ENCODE measurements around the gene SNX33.
"Not testable (repeated sequence)": the region's sequence is repeated elsewhere in the genome, so short reads cannot be mapped to it uniquely, and the experiment has no call there.

SNX33 gene

DNA sequence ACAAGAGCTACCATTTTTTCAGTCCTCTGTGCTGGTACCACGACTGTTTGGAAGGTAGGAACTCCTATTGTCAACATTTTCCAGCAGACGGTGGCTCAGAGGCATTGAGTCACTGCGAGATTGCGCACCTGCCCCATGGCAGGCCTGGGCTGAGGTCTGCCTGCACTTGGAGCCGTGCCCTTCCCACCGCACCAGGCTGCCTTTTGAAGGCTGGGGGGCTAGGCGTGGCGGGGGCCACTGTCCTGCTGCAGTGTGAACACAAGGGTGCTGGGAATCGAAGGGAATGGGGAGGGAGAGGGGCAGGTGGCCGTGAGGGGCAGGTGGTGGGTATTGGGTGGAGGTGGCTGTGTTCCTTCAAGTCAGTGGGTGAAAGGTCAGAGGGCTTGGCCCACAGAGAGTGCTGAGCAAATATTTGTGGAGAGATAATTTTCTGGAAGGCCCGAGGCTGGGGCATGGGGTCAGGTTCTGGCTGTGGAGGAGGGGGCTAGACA is 16.3 kb downstream of the SNX33 start:
- H3K9me3 Mint-ChIP-seq: no peaks in the 10 kb centered on the region
- no peak overlapping the region for H3K27ac Mint-ChIP-seq
- H3K4me3 Mint-ChIP-seq: no peak overlapping the region
- peaks cover 5% of the 10 kb centered on the region for H3K4me1 Mint-ChIP-seq (ENCODE audit: low read depth)
- H3K27me3 Mint-ChIP-seq (ENCODE audit: low read depth): no peaks in the 10 kb centered on the region
- no peaks in the 10 kb centered on the region for H3K36me3 Mint-ChIP-seq (ENCODE audit: low read depth)

DNA sequence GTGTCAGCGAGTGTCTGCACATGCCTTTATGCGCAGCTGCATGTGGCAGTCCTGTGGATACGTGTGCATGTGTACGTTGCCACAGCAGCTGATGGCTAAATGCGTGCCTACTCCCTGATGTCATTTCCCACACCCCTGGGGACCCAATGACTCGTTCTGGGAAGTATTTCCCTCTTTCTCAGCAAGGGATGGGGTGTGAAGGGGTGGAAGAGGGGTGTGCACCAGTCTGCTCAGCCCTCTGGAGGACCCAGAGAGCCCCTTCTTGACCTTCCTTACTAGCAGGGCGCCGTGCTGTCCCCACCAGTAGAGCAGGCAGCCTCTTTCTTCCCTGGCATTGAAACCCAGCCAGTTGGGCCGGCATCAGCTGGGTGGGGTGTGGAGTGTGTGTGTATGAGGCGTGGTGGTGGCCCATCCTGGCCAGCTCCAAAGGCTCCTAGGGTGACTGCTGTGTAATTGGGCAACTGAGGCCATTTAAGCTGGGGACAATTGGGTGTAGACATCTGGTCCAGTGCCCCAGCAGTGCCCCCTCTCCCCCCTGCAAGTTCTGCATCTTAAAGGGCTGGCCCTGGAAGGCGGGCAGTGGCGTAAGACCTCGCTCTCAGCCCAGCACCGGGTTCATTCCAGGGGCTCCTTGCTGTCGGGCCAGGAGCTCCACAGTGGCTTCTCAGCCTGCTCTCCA is 19.2 kb downstream of the SNX33 start:
- Mint-ChIP-seq H3K27me3 (ENCODE audit: low read depth) (no peaks in the 10 kb centered on the region), H3K36me3 (ENCODE audit: low read depth) (no peaks in the 10 kb centered on the region), H3K4me3 (no peak overlapping the region), H3K27ac (no peak overlapping the region), H3K9me3 (no peaks in the 10 kb centered on the region), H3K4me1 (ENCODE audit: low read depth) (peaks cover 5% of the 10 kb centered on the region)

DNA sequence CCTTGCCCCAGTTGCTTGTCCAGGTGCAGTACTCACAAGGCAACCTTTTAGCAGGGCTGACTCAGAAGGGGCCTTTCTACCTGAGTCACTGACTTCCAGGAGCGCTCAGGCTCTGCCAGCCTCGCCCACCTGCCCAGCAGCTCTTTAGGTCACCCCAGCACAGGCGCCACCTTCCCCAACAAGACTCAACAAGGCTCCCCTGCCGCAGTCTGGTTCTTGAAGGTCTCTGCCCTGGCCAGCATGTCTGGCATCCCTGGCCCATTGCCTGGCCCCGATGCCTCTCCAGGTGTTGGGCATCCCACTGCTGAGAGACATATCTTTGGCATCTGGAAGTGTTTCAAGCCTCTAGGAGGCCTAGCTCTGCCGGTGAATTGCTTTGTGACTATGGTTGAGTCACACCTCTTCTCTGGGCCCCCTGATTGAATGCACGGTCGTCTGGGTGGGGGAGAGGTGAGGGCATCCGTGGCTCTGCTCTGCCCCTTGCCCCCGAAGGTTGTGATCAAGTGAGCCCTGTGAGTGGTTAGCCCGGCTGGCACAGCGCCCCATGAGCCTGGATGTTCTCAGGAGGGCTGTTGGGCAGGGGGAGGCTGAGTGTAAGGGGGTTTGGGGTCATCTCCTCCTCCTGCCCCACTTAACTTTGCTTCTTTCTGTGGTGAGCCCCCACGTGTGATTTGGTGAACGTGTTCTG is 21.6 kb downstream of the SNX33 start:
- Mint-ChIP-seq H3K4me3 (no peak overlapping the region), H3K36me3 (ENCODE audit: low read depth) (no peaks in the 10 kb centered on the region), H3K27ac (no peak overlapping the region), H3K9me3 (no peaks in the 10 kb centered on the region), H3K27me3 (ENCODE audit: low read depth) (no peaks in the 10 kb centered on the region), H3K4me1 (ENCODE audit: low read depth) (peaks cover 5% of the 10 kb centered on the region)

DNA sequence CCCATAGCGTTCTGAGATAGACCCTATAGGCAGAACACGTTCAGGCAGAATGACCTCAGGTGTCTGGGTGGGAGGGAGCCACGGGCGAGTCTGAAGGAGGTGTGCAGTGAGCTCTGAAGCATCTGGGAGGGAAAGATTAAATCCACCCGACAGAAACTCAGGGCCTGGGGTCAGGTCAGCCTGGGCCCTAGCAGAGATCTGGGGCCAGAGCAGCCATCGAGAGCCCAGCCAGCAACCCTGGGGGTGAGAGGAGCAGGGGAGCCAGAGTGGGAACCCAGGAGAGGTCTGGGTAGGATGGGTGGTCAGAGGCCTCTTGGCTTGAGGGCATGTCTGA is 22.1 kb downstream of the SNX33 start:
- peaks cover 5% of the 10 kb centered on the region for H3K4me1 Mint-ChIP-seq (ENCODE audit: low read depth)
- H3K27me3 Mint-ChIP-seq (ENCODE audit: low read depth): no peaks in the 10 kb centered on the region
- H3K9me3 Mint-ChIP-seq: no peaks in the 10 kb centered on the region
- H3K4me3 Mint-ChIP-seq: no peak overlapping the region
- no peak overlapping the region for H3K27ac Mint-ChIP-seq
- no peaks in the 10 kb centered on the region for H3K36me3 Mint-ChIP-seq (ENCODE audit: low read depth)

DNA sequence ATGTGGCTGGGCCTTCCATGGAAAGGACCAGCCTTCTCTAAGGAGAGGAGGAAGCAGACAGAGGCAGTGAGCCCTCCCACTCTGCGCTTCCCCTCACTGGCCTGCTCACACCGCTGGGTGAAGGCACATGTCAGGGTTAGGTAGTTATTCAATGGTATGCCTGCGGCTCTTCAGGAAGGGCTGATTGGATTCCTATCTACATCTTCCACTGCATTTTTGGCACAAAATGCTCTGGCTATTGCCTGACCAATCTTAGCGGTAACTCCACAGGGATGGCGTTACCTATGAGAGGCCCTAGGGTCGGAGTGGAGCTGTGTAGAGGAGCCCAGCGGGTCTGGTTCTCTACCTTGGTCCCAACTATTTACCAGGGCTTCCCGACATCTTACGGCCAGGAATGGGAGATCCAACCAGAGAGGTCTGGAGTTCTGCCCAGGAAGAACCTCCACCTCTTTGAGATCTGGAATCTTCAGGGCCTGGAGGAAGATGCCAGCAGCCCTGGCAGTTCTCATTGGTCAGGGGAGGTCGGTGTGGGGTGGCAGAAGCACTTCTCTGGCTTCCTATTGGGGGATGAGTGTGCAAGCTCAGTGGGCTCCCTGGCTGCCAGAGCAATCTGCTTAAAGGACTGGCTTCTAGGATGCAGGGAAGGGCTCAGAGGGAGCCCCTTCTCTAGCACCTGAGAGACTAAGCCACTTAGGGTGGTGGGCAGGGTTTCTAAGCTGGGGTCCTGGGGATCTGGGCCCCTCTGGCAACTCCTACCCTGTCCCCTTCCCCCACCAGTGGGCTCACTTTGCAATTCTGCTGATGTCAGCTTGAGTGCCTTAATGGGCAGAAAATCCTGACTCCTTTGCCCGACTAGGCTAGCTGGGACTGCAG is 24.3 kb downstream of the SNX33 start:
- Mint-ChIP-seq H3K4me1 (ENCODE audit: low read depth) (no peaks in the 10 kb centered on the region), H3K4me3 (no peak overlapping the region)

DNA sequence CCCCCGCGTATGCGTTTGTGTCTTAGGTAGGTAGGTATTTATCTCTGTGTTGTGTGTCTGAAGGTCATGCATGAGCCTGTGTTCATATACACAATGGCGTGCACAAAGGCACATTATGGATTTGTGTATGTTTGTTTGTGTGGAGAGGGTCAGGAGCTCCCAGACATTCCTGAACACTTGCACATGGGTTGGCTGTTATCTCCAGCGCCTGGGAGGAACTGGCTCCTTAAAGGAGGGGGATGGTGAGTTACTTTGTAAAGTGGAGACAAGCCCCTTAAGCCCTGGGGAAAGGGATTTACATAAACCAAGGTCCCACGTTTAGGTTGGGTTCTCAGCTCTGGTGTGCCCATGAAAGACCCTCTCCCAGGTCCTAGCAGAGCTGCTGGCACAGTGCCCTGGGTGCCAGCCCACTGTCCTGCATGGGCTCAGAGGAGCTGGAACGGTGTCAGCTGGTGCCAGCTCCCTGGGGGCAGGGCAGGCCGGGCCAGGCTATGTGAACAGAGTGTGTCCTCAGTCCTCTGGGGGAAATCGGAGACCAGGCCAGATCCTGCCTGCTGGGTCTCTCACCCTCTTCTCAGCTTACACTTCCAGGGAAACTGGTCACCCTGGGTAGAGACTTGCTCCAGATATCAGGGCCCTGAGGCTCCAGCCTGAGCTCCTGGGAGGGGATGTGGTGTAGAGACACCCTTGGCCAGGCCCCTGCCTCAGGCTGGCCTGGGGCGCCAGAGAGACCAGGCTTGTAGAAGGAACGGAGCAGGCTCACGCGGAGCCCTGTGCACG is 25.1 kb downstream of the SNX33 start:
- no peaks in the 10 kb centered on the region for H3K9me3 Mint-ChIP-seq
- no peak overlapping the region for H3K27ac Mint-ChIP-seq
- H3K4me1 Mint-ChIP-seq (ENCODE audit: low read depth): no peaks in the 10 kb centered on the region
- H3K4me3 Mint-ChIP-seq: no peak overlapping the region
- H3K27me3 Mint-ChIP-seq (ENCODE audit: low read depth): no peaks in the 10 kb centered on the region
- no peaks in the 10 kb centered on the region for H3K36me3 Mint-ChIP-seq (ENCODE audit: low read depth)

More for the DNA sequence above, 24.3 kb downstream of the SNX33 start:
- Mint-ChIP-seq H3K36me3 (ENCODE audit: low read depth) (no peaks in the 10 kb centered on the region), H3K9me3 (no peaks in the 10 kb centered on the region), H3K27me3 (ENCODE audit: low read depth) (no peaks in the 10 kb centered on the region), H3K27ac (no peak overlapping the region)

DNA sequence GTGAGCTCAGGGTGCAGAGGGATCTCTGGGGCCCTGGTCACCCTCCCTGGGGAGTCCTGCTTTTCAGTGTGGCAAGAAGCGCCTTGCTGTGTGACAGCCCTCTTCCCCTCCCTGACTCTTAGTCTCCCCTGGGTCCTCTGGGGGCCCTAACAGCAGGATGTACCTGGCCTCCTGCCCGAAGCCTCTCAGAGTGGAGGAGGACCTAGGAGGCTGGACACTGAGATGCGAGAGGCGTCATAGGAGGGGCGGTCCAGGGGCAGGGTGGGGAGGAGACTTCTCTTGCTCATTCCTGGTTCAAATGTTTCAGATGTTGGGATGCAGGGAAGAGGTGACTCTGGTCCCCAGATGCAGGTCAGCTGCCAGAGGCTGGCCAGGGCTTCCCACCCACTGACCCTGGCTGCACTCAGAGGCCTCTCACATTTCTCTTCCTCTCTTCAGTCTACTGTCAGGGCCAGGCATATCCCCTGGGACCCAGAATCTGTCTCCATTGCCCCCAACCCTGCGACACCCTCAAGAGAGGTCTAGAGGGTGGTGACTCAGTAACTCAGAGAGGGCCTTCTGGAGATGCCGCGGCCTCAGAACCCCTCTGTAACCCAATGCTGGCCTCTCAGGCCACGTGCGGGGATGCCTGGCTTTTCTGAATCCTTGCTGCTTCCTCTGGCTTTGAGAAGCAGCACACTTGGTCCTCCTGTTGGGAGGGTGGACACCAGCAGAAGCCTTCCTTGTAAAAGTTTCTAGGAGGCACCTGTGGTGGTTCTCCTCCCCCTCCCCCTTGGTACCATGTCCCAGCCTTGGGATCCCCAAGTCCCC is 25.9 kb downstream of the SNX33 start:
- H3K36me3 Mint-ChIP-seq (ENCODE audit: low read depth): no peaks in the 10 kb centered on the region
- no peaks in the 10 kb centered on the region for H3K9me3 Mint-ChIP-seq
- H3K27ac Mint-ChIP-seq: no peak overlapping the region
- no peak overlapping the region for H3K4me3 Mint-ChIP-seq
- peaks cover under 1% of the 10 kb centered on the region for H3K27me3 Mint-ChIP-seq (ENCODE audit: low read depth)
- no peaks in the 10 kb centered on the region for H3K4me1 Mint-ChIP-seq (ENCODE audit: low read depth)

DNA sequence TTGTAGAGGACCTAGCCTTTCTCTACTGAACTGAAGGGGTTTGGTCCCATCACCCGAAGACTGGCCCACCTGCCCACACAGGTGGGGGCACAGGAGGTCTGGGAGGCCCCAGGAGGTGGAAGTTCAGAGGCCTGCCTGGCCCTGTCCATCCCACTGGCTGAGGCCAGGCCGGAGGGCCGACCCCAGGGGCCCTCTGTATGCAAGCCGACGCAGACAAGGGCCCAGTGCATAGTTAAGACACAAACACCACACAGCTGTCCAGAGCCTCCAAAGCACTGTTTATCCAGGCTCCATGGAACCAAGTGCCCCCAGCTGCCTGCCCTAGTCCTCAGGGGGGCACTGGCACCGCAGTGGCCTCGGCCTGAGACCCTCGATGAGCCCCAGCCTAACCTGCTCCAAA is 26.7 kb downstream of the SNX33 start:
- Mint-ChIP-seq H3K27ac (no peak overlapping the region), H3K9me3 (no peaks in the 10 kb centered on the region), H3K27me3 (ENCODE audit: low read depth) (peaks cover 6% of the 10 kb centered on the region), H3K4me3 (no peak overlapping the region), H3K36me3 (ENCODE audit: low read depth) (no peaks in the 10 kb centered on the region), H3K4me1 (ENCODE audit: low read depth) (no peaks in the 10 kb centered on the region)

DNA sequence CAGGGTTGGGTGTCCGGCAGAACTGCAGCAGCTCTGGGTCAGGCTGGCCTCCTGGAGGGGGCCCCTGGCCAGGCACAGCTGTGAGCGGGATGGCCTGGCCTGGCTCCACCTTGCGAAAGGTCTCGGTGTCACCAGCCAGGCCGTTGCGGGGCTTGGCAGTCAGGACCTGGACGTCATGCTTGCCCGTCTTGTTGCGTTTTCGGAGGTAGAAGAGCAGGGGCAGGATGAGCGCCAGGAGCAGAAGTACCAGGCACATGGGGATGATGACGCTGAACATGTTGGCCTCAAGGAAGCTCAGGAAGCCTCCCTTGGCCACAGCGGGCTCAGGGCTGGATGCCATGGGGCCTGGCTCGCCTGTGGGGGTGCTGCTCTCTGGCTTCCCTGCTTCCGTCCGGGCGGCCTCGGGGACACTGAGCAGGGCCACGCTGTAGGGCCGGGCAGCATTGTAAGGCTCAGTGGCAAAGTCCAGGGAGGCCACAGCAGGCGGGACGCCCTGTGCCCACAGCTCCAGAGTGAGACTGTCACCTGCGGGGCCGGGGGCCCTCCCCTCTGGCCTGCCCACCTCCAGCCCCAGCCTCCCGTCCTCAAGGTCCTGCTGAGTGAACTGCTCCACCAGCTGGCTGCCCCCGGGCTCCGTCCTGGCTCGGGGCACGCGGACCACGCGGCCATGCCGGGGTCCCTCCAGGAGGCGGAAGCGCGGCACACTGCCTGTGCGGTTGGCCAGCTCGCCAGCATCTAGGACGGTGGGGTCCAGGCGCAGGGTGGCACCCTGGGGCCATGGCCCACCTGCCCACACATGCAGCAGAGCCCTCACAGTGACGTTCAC is 28.1 kb downstream of the SNX33 start:
- H3K9me3 Mint-ChIP-seq: no peaks in the 10 kb centered on the region
- no peaks in the 10 kb centered on the region for H3K4me1 Mint-ChIP-seq (ENCODE audit: low read depth)
- H3K4me3 Mint-ChIP-seq: no peak overlapping the region
- H3K36me3 Mint-ChIP-seq (ENCODE audit: low read depth): no peaks in the 10 kb centered on the region
- peaks cover 6% of the 10 kb centered on the region for H3K27me3 Mint-ChIP-seq (ENCODE audit: low read depth)
- H3K27ac Mint-ChIP-seq: no peak overlapping the region

DNA sequence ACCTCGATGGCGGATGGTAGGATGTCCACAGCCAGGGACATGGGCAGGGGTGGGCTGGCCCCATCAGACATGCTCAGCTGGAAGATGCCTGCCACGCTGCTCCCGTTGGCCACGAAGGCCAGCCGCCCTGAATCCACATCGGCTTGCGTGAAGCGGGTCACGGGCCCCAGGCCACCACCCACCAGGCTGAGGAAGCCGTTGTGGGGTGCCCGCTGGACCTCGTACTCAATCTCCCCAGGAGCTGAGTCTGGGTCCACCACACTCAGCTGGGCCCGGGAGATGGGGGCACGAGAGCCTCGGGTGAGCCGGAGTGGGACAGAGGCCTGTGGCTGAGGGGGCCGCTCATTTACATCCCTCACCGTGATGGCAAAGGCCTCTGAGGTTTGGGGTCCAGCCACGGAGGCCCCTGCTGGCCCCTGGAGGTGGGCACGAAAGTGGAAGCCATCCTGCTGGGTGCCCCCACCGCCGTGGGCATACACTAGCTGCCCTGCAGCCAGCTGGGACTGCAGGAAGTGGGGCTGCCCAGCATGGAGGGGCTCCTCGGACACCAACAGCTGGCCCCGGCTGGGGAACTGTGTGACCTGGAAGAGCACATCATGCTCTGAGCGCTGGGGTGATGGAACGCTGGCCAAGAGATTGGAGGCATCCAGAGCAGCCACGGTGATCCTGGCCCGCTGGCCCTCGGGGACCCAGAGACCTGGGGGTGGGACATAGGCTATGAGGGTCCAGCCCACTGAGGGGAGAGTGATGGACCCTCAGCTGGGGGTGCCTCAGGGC is 29.2 kb downstream of the SNX33 start:
- Mint-ChIP-seq H3K9me3 (no peaks in the 10 kb centered on the region), H3K4me1 (ENCODE audit: low read depth) (no peaks in the 10 kb centered on the region), H3K4me3 (no peak overlapping the region), H3K27ac (no peak overlapping the region), H3K36me3 (ENCODE audit: low read depth) (no peaks in the 10 kb centered on the region), H3K27me3 (ENCODE audit: low read depth) (peaks cover 6% of the 10 kb centered on the region)

DNA sequence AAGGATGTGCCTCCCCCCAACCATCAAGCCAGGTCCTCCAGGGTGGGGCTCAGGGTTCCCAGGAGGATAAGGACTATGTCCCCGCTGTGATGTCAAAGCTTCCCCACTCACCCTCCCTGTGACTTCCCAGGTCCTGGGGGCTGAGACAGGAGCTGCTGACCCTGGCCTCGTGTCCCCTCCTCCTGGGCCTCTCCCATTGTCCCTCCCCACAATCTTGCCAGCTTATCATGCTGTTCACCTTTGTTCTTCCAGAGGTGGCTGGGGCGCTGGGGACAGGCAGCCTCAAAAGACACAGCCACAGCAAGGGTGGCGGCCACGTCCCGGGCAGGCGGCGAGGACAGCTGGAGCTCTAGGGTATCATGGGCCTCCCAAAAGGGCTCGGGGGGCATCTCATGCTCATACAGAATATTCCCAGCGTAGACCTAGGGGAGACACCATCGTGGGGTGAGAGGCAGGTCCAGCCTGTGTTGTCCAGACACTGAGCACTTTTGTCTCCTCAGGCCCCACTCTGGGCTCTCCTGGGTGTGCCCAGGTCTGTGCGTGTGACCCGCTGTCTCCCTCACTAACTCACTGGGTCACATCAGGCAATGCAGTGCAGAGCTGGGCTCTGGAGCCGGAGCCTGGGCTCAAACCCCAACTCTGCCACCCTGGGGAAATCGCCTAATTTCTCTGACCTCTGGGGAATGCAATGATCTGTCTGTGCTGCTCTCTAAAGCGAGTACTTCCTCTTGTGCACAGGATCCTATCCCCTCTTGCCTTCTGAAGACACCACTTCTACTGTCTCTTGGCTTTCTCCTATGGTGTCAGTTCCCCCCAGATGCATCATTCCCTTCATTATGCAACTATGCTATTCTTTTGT is 30.0 kb downstream of the SNX33 start:
- Mint-ChIP-seq H3K36me3 (ENCODE audit: low read depth) (no peaks in the 10 kb centered on the region), H3K4me3 (no peak overlapping the region), H3K4me1 (ENCODE audit: low read depth) (no peaks in the 10 kb centered on the region), H3K27me3 (ENCODE audit: low read depth) (peaks cover 6% of the 10 kb centered on the region), H3K9me3 (no peaks in the 10 kb centered on the region), H3K27ac (no peak overlapping the region)

DNA sequence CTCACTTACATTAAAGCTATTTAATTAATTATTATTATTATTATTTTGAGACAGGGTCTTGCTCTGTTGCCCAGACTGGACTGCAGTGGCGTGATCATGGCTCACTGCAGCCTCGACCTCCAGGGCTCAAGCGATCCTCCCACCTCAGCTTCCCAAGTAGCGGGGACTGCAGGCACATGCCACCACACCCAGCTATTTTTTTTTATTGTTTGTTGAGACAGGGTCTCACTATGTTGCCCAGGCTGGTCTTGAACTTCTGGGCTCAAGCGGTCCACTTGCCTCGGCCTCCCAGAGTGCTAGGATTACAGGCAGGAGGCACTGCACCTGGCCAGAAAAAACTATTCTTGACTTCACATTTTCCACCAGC is 30.6 kb downstream of the SNX33 start:
- not testable (repeated sequence) for H3K4me3 Mint-ChIP-seq; H3K27me3 Mint-ChIP-seq (ENCODE audit: low read depth); H3K27ac Mint-ChIP-seq; H3K4me1 Mint-ChIP-seq (ENCODE audit: low read depth); H3K9me3 Mint-ChIP-seq; H3K36me3 Mint-ChIP-seq (ENCODE audit: low read depth)

Measured in T-helper 1 cell treated with Interleukin-12 subunit alpha and Interleukin-12 subunit beta and Interleukin-4 antibody, amounts not matched to agents 30 μg/mL and 1 μg/mL, for 36 hours (primary cell).